GM21717 (cell line): ENCODE data around the gene GABRG3.

Source experiments
- ATAC-seq: cut with Tn5 transposase; IDR thresholded peaks from one replicate; pipeline ENCODE4 v1.9.1; 2021; ENCODE audit warnings: mild to moderate bottlenecking, moderate library complexity; ENCODE audit not compliant: unreplicated experiment

Gene GABRG3

DNA sequence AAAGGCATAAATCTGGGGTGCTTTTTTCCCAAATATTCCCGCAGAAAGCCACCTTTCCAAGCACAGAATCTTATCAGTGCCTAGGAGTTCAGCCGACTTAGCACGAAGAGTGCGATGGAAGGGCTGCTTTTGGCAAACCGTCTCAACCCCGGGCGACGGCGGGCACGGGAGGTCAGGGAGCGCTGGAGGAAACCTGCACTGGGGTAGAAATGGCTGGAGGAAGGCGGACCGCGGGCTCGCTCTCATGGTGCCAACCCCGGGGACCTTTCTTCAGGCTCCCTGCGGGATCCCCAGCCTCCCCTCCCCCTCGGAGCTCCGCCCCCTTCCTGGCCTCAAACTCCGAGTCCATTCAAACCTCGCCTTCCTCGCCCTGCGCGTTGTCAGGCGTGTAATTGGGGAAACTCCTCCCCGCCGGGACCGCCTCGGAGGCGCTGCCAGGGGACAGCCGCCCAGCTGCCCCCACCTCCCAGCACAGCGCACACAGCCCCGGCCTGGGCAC is at the start of gene GABRG3:
Gene GABRG3 (plus strand): TSS at position 470 of the 499 bp plus-strand sequence.
- ATAC-seq: no peak

DNA sequence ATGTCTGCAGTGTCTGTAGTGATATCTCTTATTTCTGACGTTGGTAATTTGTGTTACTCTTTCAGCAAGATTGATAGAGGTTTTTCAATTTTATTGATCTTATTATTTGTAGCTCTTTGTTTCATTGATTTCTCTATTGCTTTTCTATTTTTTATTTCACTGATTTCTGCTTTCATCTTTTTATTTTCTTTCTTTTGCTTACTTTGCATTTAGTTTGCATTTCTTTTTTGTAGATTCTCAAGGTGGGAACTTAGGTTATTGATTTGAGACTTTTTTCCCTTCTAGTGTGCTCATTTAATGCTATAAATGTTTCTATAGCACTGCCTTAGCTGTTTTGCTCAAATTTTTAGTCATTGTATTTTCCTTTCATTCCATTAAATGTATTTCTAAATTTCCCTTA is 49.5 kb upstream of the GABRG3 start:
- ATAC-seq: no peak

DNA sequence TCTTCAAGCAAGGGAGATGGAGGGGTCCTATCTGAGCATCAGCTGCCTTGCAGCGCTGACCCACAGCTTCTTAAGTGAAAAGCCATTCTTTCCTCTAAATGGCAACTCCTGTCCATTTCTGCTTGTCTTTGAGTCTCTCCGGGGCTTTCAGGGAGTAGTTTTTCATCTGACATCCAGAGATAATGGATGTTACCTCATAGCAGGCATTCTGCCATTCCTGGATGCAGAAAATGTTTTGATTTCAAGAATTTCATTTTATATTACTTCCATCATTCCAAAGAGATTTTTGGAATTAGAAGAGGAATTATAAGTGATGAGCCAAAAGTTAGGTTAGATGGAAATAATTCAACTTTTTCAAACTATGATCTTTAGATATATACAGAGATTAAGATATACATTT is 44.9 kb upstream of the GABRG3 start:
- no peak for ATAC-seq

DNA sequence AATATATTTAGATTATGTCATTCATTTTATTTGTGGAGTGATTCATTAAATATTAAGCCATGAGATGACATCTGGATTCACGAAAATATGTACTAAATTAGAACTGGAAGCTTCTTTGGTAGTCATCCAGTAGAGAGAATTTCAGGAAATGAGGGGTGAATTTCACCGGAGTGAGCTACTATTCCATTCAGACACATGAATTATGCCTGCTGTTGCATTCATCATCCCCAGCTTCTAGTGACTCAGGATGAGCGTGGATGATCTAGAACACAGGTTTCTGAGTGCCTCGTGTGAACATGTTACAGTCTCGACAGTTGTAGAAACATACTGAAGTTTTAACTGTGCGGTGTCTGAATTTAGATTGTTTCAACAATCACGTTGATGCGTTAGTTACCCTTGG is 42.9 kb upstream of the GABRG3 start:
- no peak for ATAC-seq

DNA sequence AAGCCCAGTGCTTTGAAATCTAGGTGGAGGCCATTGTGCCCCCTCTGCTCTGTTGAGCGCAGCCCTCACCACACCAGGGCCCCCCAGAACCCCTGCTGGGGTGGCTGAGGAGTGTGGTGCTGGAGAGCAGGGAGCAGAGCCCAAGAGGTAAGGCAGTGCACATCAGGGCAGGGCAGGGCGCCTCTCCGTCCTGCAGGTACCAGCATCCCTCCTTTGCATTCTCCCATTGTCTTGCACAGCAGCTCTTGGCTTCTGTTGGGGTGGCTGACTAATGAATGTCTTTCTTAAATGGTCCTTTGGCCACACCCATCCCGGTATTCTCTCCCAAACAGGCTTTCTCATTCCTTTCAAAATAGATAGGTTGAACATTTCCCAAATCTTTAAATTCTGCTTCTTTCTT is 41.4 kb upstream of the GABRG3 start:
- ATAC-seq: no peak

DNA sequence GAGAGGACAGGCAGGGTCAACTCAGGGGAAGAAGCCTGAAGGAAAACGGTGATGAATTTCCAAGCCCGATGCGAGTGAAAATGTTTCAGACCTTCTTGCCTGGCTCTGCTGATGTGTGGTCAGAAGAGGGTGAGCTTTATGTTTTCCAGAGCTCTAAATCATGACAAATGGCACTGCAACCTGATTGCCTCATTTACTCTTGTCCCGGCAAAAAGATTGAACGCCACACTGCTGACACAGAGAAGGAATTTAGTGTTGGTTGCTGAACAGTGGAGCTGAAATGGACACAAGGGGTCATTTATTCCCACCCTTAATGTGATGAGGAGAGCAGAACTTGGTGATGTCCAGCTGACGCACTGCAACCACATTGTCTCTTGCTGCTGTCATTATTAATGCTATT is 36.1 kb upstream of the GABRG3 start:
- ATAC-seq: no peak

DNA sequence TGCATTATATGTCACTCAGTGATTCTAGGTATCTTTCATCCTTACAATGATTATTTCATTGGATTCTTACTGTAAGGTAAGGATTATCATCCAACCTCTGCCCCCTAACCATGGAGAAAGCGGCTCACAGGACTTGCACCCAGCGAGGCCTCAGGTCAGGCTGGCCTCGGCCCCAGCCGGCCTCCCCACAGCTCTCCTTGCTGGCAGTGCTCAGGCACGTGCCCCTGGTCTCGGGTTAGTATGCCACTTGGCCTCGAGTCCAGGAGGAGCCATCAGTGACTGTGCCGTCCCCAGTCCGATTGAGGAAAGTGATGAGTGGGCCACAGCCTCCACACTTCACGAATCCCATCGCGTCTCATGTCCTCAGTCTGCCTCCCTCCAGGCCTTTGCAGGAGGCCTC is 35.7 kb upstream of the GABRG3 start:
- ATAC-seq: no peak

DNA sequence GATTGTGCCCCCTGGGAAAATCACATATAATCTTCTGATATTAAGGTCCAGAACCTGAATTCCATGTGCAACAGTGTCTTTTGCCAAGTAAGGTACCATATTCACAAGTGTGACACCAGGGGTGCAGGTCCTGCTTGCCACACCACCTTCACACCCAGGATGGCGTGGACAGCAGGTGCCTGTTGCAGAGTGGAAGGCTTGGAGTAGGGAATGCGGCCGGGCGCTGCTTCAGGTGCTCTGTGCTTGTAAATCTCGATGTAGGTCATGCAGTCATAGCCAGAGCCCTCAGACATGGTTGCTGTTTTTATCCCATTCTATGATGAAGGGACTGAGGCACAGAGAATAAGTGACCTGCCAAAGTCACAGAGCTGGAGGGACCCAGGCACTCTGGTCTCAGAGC is 34.5 kb upstream of the GABRG3 start:
- ATAC-seq: no peak

DNA sequence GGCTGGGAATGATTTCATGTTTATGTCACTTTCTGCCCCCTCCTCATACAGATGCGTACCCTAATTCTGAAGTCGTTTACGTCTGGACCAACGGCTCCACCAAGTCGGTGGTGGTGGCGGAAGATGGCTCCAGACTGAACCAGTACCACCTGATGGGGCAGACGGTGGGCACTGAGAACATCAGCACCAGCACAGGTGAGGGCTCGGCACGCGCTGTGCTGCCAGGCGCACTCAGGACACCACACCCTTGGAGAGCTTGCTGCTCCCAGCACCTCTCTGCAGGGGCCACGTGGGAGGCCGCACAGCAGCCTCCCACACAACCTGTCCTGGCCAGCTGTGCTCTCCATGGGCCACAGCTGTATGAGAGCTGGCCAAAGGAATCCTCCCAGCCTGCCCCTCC is 33.8 kb upstream of the GABRG3 start:
- no peak for ATAC-seq

DNA sequence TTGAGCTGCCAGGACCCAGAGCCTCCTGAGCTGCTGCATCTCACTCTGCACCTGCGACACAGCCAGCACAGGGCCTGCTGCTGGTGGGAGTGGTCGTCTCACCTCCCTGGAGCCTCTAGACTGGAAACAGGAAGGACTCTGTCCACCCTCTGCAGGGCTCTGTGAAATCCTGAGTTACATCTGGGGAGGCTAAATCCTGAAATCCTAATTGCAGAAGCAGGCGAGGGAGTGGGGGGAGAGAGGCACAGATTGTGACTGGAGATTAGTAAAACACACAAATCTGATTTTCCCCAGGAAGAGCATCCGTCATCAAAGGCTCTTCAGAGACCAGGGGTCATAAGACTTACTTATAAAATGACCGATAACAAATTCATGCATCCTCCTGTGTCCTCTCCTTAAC is 31.6 kb upstream of the GABRG3 start:
- no peak for ATAC-seq

DNA sequence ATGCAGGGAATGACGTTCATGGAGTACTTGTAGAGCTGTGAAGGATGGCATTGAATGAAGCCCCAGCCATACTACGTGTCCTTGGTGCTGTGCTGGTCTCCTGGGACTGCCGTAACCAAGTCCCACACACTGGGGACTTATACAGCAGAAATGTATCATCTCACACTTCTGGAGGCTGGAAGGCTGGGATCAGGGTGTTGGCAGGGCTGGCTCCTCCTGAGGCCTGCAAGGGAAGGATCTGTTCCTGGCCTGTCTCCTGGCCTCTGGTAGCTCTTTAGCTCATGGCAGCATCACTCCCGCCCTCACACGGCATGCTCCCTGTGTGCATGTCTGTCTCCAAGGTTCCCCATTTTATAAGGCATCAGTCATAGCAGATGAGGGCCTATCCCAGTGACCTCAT is 29.5 kb upstream of the GABRG3 start:
- no peak for ATAC-seq

DNA sequence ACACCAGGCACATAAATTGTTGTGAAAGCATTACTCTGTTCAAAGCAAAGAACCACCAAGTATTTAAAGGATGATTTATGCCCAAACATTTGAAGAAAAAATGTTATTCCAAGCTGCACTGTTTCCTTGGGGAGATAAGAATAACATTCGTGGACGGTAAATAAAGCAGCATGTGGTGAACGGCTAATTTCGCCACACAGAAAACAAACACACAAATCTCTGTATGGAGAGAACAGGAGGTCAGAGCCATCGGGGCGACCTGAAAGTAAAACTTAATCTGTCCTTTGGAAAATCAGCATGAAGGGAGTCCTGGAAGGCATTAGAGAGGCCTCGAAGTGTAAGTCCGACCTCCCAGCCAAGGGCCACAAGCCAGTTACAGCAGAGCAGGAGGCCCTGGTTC is 27.1 kb upstream of the GABRG3 start:
- no peak for ATAC-seq

DNA sequence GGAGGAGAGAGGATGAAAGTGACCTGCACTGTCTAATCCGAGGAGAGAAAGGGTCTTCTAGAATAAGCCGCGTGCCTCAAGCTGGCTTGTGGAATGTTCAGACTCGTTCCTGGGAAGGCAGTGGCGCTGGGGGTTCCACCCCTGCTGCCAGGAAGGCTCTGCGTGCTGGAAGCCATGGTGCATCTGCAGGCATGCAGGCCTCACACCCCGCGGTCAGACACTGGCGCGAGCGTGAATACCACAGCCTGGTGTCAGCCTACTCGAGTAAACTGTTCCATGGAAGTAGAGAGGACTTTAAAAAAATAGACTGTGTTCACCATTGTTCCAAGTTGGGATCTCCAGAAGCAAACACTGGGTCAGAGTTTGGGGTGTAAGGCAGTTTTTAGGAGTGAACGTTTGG is 25.9 kb upstream of the GABRG3 start:
- ATAC-seq: no peak

DNA sequence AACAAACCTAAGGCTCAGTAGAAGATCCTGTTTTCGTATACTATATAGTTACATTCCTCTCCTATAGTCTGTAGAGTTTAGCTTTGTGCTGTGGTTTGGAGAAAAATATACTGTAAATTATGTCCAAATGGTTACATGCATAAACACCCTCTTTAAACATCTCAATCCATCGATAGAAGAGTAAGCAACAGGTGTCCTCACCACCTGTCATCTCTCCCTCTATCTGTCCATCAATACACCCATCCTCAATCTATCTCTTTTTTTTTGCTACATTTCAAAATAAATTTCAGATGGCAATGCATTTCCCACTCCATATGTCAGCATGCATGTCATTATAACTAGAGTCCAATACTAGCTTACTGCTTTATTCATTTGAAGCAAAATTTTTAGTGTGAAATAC is 21.0 kb upstream of the GABRG3 start:
- no peak for ATAC-seq

DNA sequence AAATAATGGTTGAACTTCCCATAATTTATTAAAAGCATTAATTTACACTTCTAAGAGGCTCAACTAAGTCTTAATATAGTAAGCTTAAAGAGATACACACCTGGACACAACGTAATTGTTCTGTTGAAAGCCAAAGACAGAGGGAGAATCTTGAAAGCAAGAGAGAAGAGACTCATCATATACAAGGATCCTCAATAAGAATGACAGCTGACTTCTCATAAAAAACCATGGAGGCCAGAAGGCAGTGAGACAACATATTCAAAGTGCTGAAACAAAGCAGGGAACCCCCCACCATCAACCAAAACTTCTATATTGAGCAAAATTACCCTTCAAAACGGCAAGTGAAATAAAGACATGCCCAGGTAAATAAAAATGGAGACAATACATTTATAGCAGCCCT is 16.6 kb upstream of the GABRG3 start:
- no peak for ATAC-seq

DNA sequence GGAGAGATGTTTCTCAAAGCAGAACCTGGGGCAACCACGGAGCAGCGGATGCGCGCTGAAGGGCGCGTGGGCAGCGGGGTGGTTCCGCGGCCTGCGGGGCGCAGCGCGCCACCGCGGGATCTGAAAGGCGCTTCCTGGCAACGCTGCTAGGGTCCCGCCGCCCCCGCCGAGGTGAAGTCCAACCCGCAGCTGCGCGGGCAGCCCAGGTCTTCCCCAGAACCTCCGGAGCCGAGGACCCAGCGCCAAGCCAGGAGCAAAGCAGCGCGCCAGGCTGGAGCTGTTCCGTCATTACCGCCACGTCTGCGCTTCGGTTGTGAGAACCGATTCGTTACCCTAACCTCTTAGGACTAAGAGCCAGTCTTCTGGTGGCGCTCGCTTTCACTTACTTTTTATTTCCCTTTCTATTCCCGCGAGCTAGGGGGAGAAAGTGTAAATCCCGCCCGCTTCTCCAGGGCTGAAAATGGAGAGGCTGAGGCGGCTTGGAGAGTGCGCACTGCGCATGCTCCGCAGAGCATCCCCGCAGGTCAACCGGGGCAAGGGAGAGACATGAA is 3.2 kb upstream of the GABRG3 start:
- ATAC-seq: no peak

DNA sequence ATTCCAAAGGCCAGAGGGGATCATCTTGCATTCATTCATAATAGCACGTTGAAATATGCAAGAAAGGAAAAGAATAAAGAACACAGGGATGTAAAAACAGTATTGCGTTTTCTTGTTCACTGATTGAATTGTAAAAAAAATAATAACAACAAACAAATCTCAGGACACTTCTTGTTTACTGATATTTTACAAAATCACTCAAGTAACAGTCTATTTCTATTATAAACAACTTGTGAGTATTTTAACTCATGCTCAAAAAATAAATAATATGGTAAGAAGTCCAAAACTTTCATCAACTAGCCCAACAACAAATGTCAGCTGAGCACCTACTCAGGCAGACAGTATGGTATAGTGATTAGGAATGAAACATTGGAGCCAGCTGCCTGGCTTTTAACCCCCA is 2.2 kb upstream of the GABRG3 start:
- ATAC-seq: no peak

DNA sequence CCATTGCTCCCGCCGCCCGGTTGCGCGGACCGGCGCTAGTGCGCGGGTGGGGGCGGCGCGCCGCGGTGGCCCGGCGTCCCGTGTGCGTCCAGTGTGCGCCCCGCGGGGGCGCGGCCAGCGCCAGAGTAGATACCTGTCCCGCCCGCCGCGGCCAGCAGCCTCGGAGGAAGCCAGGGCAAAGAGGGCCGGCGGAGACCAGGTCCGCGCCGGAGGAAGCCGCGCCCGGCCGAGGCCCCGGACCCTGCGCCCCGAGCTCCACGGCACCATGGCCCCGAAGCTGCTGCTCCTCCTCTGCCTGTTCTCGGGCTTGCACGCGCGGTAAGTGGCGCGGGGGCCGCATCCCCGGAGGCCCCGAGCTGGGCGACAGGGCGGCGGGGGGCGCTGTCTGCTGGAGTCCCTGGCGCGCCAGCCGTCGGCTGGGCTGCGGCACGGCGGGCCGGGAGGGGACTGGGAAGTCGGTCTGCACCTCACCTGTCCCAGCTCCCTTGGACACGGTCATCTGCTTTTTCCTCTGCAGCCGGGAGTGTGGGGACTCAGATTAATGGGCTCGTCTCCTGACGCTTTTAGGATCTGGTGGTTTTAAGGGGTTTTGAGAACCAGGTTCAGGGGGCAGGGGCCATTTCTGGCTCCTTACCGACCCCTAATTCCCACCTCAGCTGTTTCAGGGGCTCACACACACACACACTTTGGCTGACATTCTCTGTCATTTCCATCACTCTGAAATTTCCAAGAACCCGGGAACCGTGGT is 464 bp downstream of the GABRG3 start:
- no peak for ATAC-seq

DNA sequence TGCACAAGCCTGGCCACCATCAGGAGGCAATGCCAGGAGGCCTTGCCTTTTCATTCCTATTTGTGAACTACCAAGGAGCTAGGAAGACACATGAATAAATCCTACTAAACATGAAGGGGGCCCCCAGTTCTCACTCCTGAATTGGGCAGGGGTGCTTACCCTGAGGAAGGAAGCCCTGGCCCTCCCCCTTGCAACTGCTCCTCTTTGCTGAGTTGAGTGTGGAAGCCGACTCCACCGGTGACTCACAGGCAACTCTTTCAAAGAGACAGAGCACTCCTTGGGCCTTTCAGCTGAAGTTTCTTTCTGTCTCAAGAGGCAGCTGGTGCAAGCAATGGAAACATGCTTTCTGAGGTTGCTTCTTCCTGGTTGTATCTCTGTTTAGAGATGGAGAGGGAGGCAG is 1.7 kb downstream of the GABRG3 start:
- no peak for ATAC-seq

DNA sequence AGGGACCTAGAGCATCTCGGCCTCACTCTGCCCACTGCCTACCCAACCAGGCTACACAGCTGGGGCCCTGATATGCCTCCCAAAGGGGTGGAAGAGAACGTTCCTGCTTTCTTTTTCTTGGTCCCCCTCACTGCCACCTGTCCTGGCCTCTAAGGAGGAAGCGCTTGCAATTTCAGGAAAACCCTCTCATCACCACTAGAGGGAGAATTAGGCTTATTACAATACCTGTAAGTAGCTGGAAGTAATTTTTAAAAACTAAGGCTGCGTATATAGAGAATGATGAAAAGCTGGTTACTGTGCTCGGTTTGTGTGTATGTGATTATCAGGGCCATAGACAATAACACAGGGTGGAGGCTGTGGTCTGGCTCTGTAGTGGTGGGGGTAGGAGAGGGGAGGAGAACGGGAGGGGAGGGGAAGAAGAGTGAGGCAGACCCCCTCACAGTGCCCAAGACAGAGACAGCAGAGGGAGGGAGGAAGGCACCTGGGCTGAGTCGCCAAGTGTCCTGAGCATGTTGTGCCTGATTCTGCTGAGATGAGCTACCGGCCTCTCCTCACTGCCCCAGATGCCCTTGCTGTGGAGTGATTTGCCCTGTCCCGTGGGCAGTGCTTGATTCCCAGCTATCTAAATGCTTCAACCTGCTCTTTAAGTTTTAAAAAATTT is 3.3 kb downstream of the GABRG3 start:
- no peak for ATAC-seq

DNA sequence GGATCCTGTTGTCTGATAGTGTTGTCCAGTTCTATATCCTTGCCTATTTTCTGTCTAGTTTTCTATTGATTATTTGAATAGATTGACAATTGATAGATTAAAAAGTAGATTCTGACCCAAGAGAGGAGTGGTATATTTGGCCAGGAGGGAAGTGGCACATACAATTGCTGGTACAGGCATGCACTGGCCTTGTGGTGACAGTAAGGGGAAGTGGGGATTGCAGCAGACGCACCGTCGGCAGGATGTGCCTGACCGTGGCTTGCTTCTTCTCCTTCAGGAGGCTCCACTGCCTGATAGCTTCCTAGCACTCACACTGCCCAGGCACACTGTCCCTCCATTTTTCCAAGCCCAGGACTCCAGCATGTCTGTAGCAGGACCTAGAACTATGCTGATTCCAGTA is 10.5 kb downstream of the GABRG3 start:
- no peak for ATAC-seq

DNA sequence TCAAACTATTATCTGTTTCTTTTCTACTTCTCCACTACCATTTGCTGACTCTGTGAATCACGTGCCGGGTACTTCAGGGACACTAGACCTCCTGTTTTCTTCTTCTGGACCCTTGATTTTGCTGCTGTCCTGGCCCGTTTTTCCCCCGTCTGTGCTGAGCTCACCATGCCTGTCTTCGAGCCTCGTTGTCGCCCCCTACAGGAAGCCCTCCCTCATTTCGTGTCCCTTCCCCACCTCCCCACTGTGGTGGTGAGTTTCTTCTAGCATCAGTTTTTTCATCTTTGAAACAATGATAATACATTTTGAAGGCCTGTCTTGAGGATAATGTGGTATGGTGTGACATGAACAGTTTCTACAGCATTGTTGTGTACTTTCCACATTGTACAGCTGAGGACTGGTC is 12.8 kb downstream of the GABRG3 start:
- no peak for ATAC-seq
